Activated gamma-delta T cell treated with Interleukin-2 at 50 U/mL for 16 hours (primary cell): ENCODE data around the gene THBS2.
"Not testable (repeated sequence)": the region's sequence is repeated elsewhere in the genome, so short reads cannot be mapped to it uniquely, and the experiment has no call there.

Experiments
- DNase-seq: peaks from one replicate; pipeline ENCODE4 v3.0.0-alpha.2; 2020

The THBS2 gene

GRCh38 chr6:169205176-169206160, 48.2 kb downstream of the THBS2 start:
- no peak for DNase-seq

GRCh38 chr6:169204167-169204566, 49.5 kb downstream of the THBS2 start:
- DNase-seq = no peak

- no peak for DNase-seq
These were observed 51.7 kb downstream of the THBS2 start for GRCh38 chr6:169201985-169202384.

- no peak for DNase-seq
These were observed 52.6 kb downstream of the THBS2 start for GRCh38 chr6:169200893-169201514.

- DNase-seq = no peak
These were observed 53.9 kb downstream of the THBS2 start for GRCh38 chr6:169199625-169200335.

- no peak for DNase-seq
These were observed 54.8 kb downstream of the THBS2 start for GRCh38 chr6:169198885-169199284.

GRCh38 chr6:169197929-169198328, 55.7 kb downstream of the THBS2 start:
- DNase-seq = not testable (repeated sequence)

GRCh38 chr6:169196279-169196678, 57.4 kb downstream of the THBS2 start:
- not testable (repeated sequence) for DNase-seq

GRCh38 chr6:169194737-169195136, 58.9 kb downstream of the THBS2 start:
- DNase-seq = no peak

GRCh38 chr6:169190970-169191369, 62.7 kb downstream of the THBS2 start:
- no peak for DNase-seq

- DNase-seq = no peak
These were observed 63.5 kb downstream of the THBS2 start for GRCh38 chr6:169190144-169190584.

GRCh38 chr6:169189686-169190085, 64.0 kb downstream of the THBS2 start:
- DNase-seq = no peak

- no peak for DNase-seq
These were observed 64.5 kb downstream of the THBS2 start for GRCh38 chr6:169189182-169189581.

- DNase-seq = no peak
These were observed 65.2 kb downstream of the THBS2 start for GRCh38 chr6:169188475-169188874.

GRCh38 chr6:169188051-169188470, 65.6 kb downstream of the THBS2 start:
- no peak for DNase-seq

GRCh38 chr6:169186496-169187169, 67.0 kb downstream of the THBS2 start:
- DNase-seq = no peak

GRCh38 chr6:169185692-169186485, 67.8 kb downstream of the THBS2 start:
- DNase-seq = no peak

GRCh38 chr6:169185011-169185521, 68.6 kb downstream of the THBS2 start:
- no peak for DNase-seq

- no peak for DNase-seq
These were observed 69.2 kb downstream of the THBS2 start for GRCh38 chr6:169184419-169184818.

GRCh38 chr6:169183233-169183632, 70.4 kb downstream of the THBS2 start:
- no peak for DNase-seq

GRCh38 chr6:169179831-169180230, 73.8 kb downstream of the THBS2 start:
- DNase-seq = not testable (repeated sequence)
